ENCODE measurements around the gene VPS8. TPM values are rescaled to one million over a fixed set of nuclear protein-coding genes. Genes with fewer than 3 reads are reported as not detected.
"Not testable (repeated sequence)": the region's sequence is repeated elsewhere in the genome, so short reads cannot be mapped to it uniquely, and the experiment has no call there.

VPS8 gene
- total RNA-seq, 1 experiment from 2014 or later, result 31.4 TPM

GRCh38 chr3:184985586-184985985, 173.6 kb downstream of the VPS8 start:
- DNase-seq (ENCODE audit: low read depth), result no peak

GRCh38 chr3:184986366-184986889, 174.5 kb downstream of the VPS8 start:
- no peak for DNase-seq (ENCODE audit: low read depth)

- DNase-seq (ENCODE audit: low read depth), result no peak
These were observed 181.4 kb downstream of the VPS8 start for GRCh38 chr3:184993394-184993793.

GRCh38 chr3:185003876-185004275, 191.9 kb downstream of the VPS8 start:
- DNase-seq (ENCODE audit: low read depth), result not testable (repeated sequence)

GRCh38 chr3:185009650-185010049, 197.7 kb downstream of the VPS8 start:
- no peak for DNase-seq (ENCODE audit: low read depth)

GRCh38 chr3:185017584-185017983, 205.6 kb downstream of the VPS8 start:
- not testable (repeated sequence) for DNase-seq (ENCODE audit: low read depth)

GRCh38 chr3:185017996-185018395, 206.0 kb downstream of the VPS8 start:
- not testable (repeated sequence) for DNase-seq (ENCODE audit: low read depth)

GRCh38 chr3:185021256-185021655, 209.3 kb downstream of the VPS8 start:
- no peak for DNase-seq (ENCODE audit: low read depth)

GRCh38 chr3:185024406-185024805, 212.4 kb downstream of the VPS8 start:
- peak; percentile 8 for DNase-seq (ENCODE audit: low read depth)

- no peak for DNase-seq (ENCODE audit: low read depth)
These were observed 213.0 kb downstream of the VPS8 start for GRCh38 chr3:185024966-185025365.

- DNase-seq (ENCODE audit: low read depth), result no peak
These were observed 216.2 kb downstream of the VPS8 start for GRCh38 chr3:185028121-185028520.

GRCh38 chr3:185029086-185029485, 217.1 kb downstream of the VPS8 start:
- DNase-seq (ENCODE audit: low read depth), result no peak

GRCh38 chr3:185030399-185030798, 218.4 kb downstream of the VPS8 start:
- no peak for DNase-seq (ENCODE audit: low read depth)

- no peak for DNase-seq (ENCODE audit: low read depth)
These were observed 219.0 kb downstream of the VPS8 start for GRCh38 chr3:185030951-185031350.

- DNase-seq (ENCODE audit: low read depth), result no peak
These were observed 225.8 kb downstream of the VPS8 start for GRCh38 chr3:185037801-185038200.

GRCh38 chr3:185040425-185040824, 228.5 kb downstream of the VPS8 start:
- no peak for DNase-seq (ENCODE audit: low read depth)

- no peak for DNase-seq (ENCODE audit: low read depth)
These were observed 229.6 kb downstream of the VPS8 start for GRCh38 chr3:185041540-185041939.

GRCh38 chr3:185042312-185043050, 230.5 kb downstream of the VPS8 start:
- no peak for DNase-seq (ENCODE audit: low read depth)

GRCh38 chr3:185046164-185046515, 234.2 kb downstream of the VPS8 start:
- no peak for DNase-seq (ENCODE audit: low read depth)

- DNase-seq (ENCODE audit: low read depth), result no peak
These were observed 234.6 kb downstream of the VPS8 start for GRCh38 chr3:185046603-185047002.

- no peak for DNase-seq (ENCODE audit: low read depth)
These were observed 237.7 kb downstream of the VPS8 start for GRCh38 chr3:185049710-185050109.

GRCh38 chr3:185051801-185052200, 239.8 kb downstream of the VPS8 start:
- no peak for DNase-seq (ENCODE audit: low read depth)

GRCh38 chr3:185052631-185053030, 240.7 kb downstream of the VPS8 start:
- DNase-seq (ENCODE audit: low read depth), result no peak

GRCh38 chr3:185056908-185057307, 244.9 kb downstream of the VPS8 start:
- DNase-seq (ENCODE audit: low read depth), result no peak
